Measurements from ENCODE around the gene PRKAG3.
"Not testable (repeated sequence)": the region's sequence is repeated elsewhere in the genome, so short reads cannot be mapped to it uniquely, and the experiment has no call there.

The PRKAG3 gene

GRCh38 chr2:218863021-218863520 lies 31.5 kb upstream of the PRKAG3 start:
- no peak for DNase-seq (ENCODE audit: low read depth, low spot score)

- DNase-seq (ENCODE audit: low read depth, low spot score), result no peak
These were observed 30.2 kb upstream of the PRKAG3 start for GRCh38 chr2:218861645-218862318.

- no peak for DNase-seq (ENCODE audit: low read depth, low spot score)
These were observed 29.4 kb upstream of the PRKAG3 start for GRCh38 chr2:218860950-218861381.

DNA sequence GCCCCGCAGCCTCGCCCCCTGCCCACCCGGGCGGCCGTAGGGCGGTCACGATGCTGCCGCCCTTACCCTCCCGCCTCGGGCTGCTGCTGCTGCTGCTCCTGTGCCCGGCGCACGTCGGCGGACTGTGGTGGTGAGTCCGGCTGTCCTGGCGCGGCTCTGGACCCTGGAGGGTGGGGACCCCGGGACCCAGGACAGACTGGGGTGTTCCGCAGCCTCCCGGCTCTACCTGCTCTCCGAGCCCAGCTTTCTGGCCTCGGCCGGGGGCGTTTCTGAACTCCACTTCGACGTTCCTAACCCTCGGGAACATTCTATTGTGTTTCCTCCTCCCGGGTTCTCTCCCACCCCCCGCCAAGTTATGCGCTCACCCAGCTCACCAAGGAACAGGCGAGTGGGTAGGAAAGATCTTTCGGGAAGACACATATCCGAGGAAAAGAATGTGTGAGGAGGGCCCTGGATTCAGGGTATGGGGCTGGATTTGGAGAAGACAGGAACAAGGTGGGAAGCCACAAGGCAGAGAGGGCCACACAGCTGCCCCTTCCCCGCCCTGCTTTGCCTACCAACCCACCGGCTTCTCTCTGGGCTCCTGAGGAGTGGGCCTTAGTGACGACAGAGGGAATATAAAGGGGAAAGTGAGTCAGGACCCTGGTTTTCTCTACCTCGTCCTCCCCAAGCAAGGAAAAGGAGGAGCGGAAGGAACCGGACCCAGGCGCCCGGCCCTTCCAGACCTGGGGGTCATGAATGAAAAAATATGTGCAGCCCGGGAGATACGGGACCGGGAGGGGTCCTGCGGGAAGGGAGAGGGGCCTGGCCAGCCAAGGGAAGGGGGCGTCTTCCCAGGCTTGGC lies 28.6 kb upstream of the PRKAG3 start:
- DNase-seq (ENCODE audit: low read depth, low spot score), result no peak

- DNase-seq (ENCODE audit: low read depth, low spot score), result no peak
These were observed 28.0 kb upstream of the PRKAG3 start, which contains the start of gene WNT6 for GRCh38 chr2:218859556-218859987. WNT6 (plus strand) TSS chr2:218859805; CDS start chr2:218860038, 233 bp downstream.

GRCh38 chr2:218858671-218859555 lies 27.3 kb upstream of the PRKAG3 start:
- DNase-seq (ENCODE audit: low read depth, low spot score), result no peak

- no peak for DNase-seq (ENCODE audit: low read depth, low spot score)
These were observed 26.5 kb upstream of the PRKAG3 start for GRCh38 chr2:218858138-218858445.

GRCh38 chr2:218857371-218858137 lies 26.0 kb upstream of the PRKAG3 start:
- no peak for DNase-seq (ENCODE audit: low read depth, low spot score)

- no peak for DNase-seq (ENCODE audit: low read depth, low spot score)
These were observed 25.3 kb upstream of the PRKAG3 start for GRCh38 chr2:218856896-218857243.

- DNase-seq (ENCODE audit: low read depth, low spot score), result no peak
These were observed 24.7 kb upstream of the PRKAG3 start for GRCh38 chr2:218856167-218856895.

- no peak for DNase-seq (ENCODE audit: low read depth, low spot score)
These were observed 23.9 kb upstream of the PRKAG3 start for GRCh38 chr2:218855305-218856166.

- DNase-seq (ENCODE audit: low read depth, low spot score), result no peak
These were observed 23.3 kb upstream of the PRKAG3 start for GRCh38 chr2:218854860-218855259.

DNA sequence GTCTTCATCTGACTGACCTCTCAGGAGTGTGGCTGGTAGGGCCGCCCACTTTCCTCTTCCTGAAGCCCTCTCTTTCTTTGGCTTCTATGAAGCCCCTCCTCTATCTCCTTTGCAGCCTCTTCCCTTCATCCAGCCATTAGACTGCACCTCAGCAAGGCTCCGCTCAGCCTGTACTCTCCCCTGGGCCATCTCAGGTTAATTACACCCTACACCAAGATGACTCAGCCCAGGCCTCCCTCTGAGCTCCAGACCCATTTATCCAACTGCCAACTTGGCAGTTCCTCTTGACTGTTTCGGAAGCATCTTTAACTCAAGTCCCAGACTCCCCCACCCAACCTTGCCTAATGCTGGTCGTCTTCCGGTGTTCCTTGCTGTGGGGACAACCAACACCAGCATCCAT lies 22.2 kb upstream of the PRKAG3 start:
- DNase-seq (ENCODE audit: low read depth, low spot score), result no peak

- DNase-seq (ENCODE audit: low read depth, low spot score), result no peak
These were observed 21.5 kb upstream of the PRKAG3 start for GRCh38 chr2:218852911-218853667.

DNA sequence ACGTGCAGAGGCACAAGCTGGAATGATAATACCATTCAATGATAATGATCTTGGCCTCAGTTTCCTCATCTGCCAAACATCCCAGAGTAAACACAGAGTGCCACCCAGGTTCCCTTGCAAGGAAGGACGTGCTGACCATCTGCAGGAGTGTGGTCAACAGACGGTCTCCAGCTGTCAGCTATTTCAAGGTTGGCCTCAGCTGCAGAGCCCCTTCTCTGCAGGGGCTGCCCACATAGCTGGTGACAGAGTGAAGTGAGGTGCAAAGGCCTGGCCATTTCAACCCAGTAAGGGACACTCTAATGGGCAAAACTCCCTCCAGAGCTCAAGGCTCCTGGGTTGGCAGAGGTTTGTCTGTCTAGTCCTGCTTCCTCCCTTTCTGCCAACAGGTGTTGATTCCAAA lies 19.7 kb upstream of the PRKAG3 start:
- no peak for DNase-seq (ENCODE audit: low read depth, low spot score)

- DNase-seq (ENCODE audit: low read depth, low spot score), result no peak
These were observed 19.2 kb upstream of the PRKAG3 start for GRCh38 chr2:218850796-218851195.

DNA sequence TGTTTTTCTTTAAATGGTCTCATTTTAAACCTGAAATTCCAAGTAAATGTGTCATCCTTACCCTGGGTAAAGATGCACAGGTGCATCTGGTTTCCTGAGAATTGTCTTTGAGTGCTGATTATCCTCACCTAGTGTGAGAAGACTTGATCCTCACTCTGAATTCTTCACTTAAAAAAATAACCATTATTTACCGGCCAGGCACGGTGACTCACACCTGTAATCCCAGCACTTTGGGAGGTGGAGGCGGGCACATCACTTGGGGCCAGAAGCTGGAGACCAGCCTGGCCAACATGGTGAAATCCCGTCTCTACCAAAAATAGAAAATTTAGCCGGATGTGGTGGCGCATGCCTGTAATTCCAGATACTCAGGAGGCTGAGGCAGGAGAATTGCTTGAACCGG lies 18.1 kb upstream of the PRKAG3 start:
- DNase-seq (ENCODE audit: low read depth, low spot score), result no peak

- not testable (repeated sequence) for DNase-seq (ENCODE audit: low read depth, low spot score)
These were observed 15.4 kb upstream of the PRKAG3 start for GRCh38 chr2:218846963-218847362.

GRCh38 chr2:218844334-218844733 lies 12.7 kb upstream of the PRKAG3 start:
- DNase-seq (ENCODE audit: low read depth, low spot score), result not testable (repeated sequence)

Data from smooth muscle cell of the brain vasculature (primary cell).